Progenitor cell of endocrine pancreas (in vitro differentiated cells): Measurements from ENCODE around the gene CTPS1. TPM values are rescaled to one million over a fixed set of nuclear protein-coding genes. Genes with fewer than 3 reads are reported as not detected.

Experiments
- DNase-seq: peaks from one replicate; pipeline ENCODE4 v3.0.0; 2021; ENCODE audit warnings: low spot score; ENCODE audit not compliant: unreplicated experiment
- H3K27ac Mint-ChIP-seq: 2 replicates; pipeline ENCODE4 v1.8.0; 2021; ENCODE audit warnings: mild to moderate bottlenecking, moderate library complexity, mixed read lengths
- H3K27me3 Mint-ChIP-seq: 2 replicates; pipeline ENCODE4 v1.8.0; 2021; ENCODE audit warnings: mixed read lengths
- H3K36me3 Mint-ChIP-seq: 2 replicates; pipeline ENCODE4 v1.8.0; 2022; ENCODE audit warnings: mixed read lengths; ENCODE audit not compliant: insufficient read depth
- H3K4me1 Mint-ChIP-seq: 2 replicates; pipeline ENCODE4 v1.8.0; 2021; ENCODE audit warnings: low read depth, mixed read lengths
- H3K4me3 Mint-ChIP-seq: 2 replicates; pipeline ENCODE4 v1.8.0; 2021; ENCODE audit warnings: low read depth, mild to moderate bottlenecking, moderate library complexity, mixed read lengths
- H3K9me3 Mint-ChIP-seq: 2 replicates; pipeline ENCODE4 v1.8.0; 2021; ENCODE audit warnings: low read depth, mixed read lengths
- CTCF ChIP-seq: fragments of 200-600 bp; sonication (generic); IDR thresholded peaks from one replicate; pipeline ENCODE4 v1.5.0; 2021; ENCODE audit warnings: antibody characterized with exemption, mild to moderate bottlenecking; ENCODE audit not compliant: unreplicated experiment
- total RNA-seq: library from RNA; stranded (reverse); gene quantifications from 2 replicates; pipeline ENCODE4 v1.2.1, GENCODE V29; 2021

CTPS1 gene
- total RNA-seq, 1 donor from 2014 or later = 37.6 TPM

- no peak for TF ChIP-seq CTCF
- no peak overlapping the region for H3K27ac Mint-ChIP-seq
- no peak overlapping the region for H3K4me3 Mint-ChIP-seq
Observed at GRCh38 chr1:40976952-40977690, 2.4 kb upstream of the CTPS1 start.

GRCh38 chr1:40977716-40978115 is 1.8 kb upstream of the CTPS1 start:
- no peak for DNase-seq
- Mint-ChIP-seq H3K27me3 (peaks cover 11% of the 10 kb centered on the region), H3K4me1 (peaks cover 21% of the 10 kb centered on the region), H3K4me3 (no peak overlapping the region), H3K9me3 (no peaks in the 10 kb centered on the region), H3K36me3 (no peaks in the 10 kb centered on the region), H3K27ac (no peak overlapping the region)
- no peak for TF ChIP-seq CTCF

More at GRCh38 chr1:40976952-40977690, 2.4 kb upstream of the CTPS1 start:
- Mint-ChIP-seq H3K27me3 (peaks cover 11% of the 10 kb centered on the region), H3K4me1 (peaks cover 16% of the 10 kb centered on the region), H3K9me3 (no peaks in the 10 kb centered on the region), H3K36me3 (no peaks in the 10 kb centered on the region)
- no peak for DNase-seq

- Mint-ChIP-seq H3K36me3 (peaks cover 1% of the 10 kb centered on the region), H3K27ac (peak overlapping the region; percentile 95), H3K4me1 (peaks cover 21% of the 10 kb centered on the region), H3K9me3 (no peaks in the 10 kb centered on the region), H3K27me3 (peaks cover 9% of the 10 kb centered on the region), H3K4me3 (peak overlapping the region; percentile 80)
- no peak for DNase-seq
- no peak for TF ChIP-seq CTCF
Observed at GRCh38 chr1:40978886-40979240, 633 bp upstream of the CTPS1 start.

- Mint-ChIP-seq H3K27ac (peak overlapping the region; percentile 81), H3K4me1 (peaks cover 21% of the 10 kb centered on the region), H3K36me3 (peaks cover 4% of the 10 kb centered on the region), H3K27me3 (peaks cover 5% of the 10 kb centered on the region), H3K4me3 (peak overlapping the region; percentile 81), H3K9me3 (no peaks in the 10 kb centered on the region)
- TF ChIP-seq CTCF = no peak
- DNase-seq = no peak
Observed at GRCh38 chr1:40980068-40980452, 564 bp downstream of the CTPS1 start.

- peak overlapping the region; percentile 81 for H3K4me3 Mint-ChIP-seq
- H3K27ac Mint-ChIP-seq = peak overlapping the region; percentile 81
- TF ChIP-seq CTCF = no peak
- peaks cover 4% of the 10 kb centered on the region for H3K36me3 Mint-ChIP-seq
- DNase-seq = no peak
- H3K9me3 Mint-ChIP-seq = no peaks in the 10 kb centered on the region
- peaks cover 5% of the 10 kb centered on the region for H3K27me3 Mint-ChIP-seq
- peaks cover 21% of the 10 kb centered on the region for H3K4me1 Mint-ChIP-seq
Observed at GRCh38 chr1:40980453-40981121, 1.1 kb downstream of the CTPS1 start.
